Measurements from ENCODE around the gene NLRC3.

NLRC3 gene

DNA sequence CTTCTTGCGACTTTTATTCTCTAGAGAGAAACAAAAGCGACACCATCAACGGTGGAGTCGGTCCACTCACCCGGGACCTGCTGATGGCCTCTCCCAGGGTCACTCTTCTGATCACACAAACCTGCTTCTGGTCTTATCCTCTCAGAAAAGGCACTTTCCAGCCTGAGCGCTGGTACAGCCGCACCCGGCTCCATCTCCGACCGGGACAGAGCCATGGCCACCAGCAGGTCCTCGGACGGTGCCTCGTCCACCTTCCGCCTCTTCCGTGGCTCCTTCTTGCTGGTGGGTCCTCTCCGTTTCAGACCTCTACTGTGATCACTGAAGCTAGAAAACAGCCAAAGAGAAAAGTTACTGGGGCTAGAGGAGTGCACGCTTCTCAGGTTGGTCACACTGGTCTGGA lies 20.5 kb upstream of the NLRC3 start:
- no peak for DNase-seq

DNA sequence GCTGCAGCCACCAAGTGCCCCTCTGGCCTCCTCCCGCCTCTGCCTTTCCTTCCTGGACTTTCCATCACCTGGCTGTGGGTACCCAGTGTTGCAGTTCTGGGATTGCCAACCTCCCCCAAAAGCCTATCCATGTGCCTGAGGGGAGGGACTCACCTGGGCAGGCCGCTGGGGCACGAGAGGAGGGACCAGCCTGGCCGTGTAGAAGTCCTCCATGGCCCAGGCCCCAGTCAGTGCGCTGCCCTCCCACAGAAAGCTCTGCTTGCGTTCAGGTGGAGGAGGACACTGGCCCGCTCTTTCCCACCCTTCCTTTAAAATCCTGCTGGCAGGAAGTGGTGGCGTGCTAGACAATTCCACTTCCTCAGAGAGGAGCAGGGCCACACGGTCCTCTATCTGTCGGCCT lies 20.0 kb upstream of the NLRC3 start:
- no peak for DNase-seq

DNA sequence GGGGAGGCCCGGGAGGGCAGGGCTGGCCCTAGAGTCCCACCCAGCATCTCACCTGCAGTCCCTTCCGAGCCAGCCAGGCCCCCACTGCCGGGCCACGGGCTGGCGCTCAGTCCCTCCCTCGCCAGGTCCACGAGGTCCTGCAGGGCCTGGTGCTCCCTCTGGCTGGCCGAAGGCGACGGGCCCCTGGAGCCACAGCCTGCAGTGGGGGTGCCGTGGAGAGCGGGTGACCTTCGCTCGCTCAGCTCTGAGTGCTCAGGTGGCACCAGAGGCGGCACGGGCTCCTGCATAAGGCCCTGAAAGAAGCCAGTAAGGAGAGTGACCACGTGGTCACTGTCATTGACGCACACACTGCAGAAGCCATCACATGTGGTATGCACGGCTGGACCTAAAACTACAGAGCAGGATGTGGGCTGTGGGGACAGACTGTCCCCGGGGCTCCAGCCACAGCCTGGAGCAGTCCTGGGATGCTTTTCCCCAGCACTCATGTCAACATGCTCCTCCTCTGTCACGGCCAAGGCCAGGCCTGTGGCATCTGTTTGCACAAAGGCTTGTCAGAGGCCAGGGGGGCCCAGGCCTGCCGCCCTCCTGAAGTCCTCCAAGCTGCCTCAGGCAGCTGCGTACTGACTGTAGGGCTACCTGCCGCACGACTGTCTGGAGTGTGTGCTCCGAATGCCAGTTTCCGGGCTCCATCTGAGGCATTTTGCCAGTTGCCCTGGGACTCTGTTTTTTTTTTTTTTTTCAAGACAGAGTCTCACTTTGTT lies 19.1 kb upstream of the NLRC3 start:
- DNase-seq: no peak

DNA sequence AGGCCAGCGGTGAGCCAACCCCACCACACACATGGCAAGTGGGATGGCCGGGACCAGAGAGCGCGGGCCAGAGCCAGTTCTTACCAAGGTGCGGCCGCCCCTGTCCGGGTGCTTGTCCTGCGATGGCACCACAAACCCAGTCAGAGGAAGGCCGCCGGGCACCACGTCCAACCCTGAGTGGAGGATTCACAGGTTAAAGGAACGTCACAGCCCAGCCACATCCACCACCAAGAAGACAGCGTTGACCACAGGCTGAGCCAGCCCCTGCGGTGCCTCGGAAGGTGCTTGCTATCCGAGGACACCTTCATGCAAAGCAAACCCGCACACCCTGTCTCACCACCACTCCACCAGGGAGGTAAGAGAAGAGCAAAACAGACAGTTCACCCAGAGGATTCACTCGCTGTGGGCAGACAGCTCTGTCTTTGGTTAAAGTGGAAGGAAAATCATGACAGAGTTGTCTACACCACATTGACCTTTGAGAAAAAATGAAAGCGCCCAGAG lies 18.4 kb upstream of the NLRC3 start:
- no peak for DNase-seq

DNA sequence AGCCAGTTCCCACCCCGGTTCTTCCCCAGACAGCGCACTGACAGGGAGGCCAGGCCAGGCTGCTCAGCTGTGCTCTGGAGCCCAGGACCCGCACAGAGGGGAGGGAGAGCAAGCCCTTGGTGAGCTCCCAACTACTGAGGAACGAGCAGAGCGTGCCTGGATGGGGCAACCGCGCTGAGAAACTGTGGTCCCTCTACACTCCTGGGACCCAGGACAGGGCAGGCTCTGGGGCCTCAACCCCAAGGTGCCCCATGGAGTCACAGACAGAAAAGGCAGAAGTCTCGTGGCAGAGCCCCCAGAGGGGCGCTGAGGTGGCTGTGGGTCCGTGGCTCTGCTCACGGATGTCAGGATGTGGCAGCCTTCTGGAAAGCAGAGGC lies 17.9 kb upstream of the NLRC3 start:
- no peak for DNase-seq

DNA sequence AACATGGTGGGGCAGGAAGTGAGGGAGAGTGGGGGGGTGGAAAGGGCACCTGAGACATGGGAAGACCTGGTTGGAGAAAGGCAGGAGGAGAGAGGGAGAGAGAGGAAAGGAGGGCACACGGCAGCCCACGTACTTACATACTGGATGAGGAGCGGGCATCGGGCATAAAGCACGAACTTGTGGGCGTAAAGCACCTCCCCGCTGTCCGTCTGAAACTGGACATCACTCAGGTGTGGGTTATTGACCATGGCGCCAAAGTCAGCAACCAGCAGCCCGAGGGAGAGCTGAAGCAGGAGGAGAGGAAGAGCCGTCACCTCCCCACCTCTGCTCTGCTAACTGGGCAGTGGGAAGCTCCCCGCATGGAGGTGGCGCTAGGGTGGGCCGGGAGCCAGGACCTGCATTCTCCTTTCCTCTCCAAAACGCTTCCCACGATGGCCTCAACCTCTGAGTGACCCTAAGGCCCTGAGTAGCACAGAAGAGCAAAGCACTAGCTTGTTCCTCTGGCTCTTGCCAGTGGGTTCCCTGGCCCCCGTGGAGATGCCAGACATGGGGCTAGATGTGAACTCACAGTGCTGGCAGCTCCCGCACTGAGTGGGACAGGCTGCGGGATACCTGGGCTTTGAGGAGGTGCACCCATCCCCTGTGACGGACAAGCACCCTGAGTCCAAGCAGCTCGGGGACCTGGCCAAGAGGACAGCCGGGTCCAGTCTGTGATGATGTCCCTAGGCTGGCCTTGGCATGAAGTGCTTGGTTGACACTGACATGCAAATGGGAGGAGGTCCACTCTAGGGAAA lies 17.3 kb upstream of the NLRC3 start:
- no peak for DNase-seq

DNA sequence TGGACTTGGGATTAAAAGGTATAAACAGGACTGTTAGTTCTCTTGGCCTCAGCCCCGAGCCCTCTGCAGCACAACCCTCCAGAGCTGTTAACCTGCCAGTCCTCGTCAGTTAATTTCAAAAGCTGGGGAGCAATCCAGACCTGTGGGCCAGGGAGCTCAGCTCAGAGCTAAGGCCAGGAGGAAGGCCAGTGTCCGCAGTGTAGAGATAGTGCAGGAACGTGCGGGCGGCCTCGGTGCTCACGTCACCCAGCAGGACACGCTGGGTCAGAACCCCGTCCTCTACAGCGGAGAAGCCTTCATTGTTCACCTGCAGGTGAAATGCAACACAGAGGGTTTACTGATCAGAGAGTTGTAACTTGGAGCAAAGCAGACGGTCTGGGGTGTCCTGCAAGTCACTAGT lies 15.4 kb upstream of the NLRC3 start:
- no peak for DNase-seq

DNA sequence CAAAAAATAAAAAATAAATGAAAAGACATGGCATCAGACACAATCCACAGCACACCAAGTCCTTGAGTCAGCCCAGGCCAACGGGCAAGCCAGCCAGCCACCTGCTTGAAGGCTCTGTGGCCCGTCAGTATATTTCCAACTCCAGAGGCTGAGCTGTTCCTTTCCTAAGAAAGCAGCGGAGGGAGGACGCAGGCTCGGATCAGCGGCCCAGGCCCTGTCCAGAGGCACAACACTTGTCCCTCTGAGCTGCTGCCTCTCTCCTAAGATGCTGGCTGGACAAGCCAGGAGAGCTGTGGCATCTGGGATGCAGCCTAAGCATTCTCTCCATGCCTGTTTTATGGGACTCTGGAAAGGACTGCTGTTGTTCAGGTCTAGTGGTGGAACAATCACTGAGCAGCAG lies 14.8 kb upstream of the NLRC3 start:
- DNase-seq: no peak

DNA sequence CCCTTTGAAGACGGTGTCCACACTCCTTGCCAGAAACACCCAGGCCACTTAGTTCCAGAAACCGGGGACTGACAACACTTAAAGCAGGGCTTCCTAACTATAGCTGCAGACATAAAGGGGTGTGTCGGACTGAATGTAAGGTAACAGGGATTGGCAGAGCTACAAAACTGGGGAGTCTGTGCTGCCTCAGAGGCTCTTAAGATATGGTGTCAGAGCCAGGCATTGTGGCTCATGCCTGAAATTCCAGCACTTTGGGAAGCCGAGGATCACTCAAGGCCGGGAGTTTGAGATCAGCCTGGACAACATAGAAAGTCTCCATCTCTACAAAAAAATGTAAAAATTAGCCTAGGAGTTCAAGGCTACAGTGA lies 14.2 kb upstream of the NLRC3 start:
- no peak for DNase-seq

DNA sequence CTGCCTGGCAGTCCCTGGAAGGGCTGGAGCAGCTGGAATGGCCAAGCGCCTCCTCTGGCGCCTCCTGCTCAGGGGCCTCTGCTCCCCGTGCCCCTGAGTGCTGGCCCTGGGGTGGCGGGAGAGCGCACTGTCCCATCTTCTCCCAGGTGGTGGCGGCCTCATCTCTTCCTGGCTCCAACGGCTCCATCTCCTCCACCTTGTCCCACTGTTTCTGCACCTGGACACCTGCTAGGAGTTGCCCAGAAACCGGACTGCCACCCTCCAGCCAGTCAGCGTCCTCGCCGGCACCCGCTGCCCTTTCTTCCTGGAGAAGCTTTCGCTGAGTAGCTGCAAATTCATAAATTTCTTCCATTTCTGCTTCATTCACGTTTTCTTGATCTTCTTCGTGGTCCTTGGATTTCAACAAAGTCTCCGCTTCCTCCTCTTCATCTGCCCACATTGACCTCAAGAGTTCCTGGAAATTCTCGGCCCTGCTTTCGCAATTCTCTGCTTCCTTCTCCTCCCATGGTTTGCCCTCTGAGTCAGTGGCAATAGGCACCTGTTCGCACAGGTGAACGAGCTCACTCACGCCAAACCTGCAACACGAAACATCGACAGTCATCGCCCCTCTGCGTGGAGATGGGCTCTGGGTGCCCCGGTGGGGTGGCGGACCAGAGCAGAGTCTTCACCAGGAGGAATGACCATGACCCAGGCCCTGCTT lies 13.7 kb upstream of the NLRC3 start:
- DNase-seq: no peak

DNA sequence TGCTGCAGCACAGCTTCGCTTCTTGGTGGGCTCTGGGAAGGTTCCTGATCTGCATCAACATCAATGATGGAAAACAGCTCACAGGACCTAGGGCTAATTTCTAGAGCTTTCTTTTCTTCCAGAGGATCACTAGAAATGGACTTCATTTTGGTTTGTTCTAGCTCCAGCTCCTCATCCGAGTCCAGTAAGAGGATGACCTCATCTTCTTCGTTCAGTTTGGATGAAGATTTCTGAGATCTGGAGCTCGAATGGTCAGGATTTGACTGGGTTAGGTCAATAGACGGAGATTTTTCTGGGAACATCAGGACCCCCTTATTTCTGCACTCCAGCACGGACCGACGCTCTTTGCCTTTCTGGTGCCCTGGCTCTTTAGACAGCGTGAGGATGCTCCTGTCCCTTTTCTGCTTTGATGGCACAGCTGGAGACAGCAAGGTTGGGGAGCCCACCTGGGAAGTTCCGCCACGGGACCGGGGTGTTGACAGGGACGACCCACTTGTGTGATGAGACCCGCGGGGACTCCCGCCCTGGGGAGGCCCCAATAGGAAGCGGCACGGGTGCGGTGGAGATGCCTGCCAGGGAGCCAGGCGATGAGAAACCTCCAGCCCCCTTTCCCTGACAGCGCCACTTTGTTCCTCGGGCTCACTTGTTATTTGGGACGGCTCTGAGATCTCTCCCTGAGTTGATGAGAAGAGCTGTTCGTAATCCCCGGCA lies 12.9 kb upstream of the NLRC3 start:
- DNase-seq: no peak

DNA sequence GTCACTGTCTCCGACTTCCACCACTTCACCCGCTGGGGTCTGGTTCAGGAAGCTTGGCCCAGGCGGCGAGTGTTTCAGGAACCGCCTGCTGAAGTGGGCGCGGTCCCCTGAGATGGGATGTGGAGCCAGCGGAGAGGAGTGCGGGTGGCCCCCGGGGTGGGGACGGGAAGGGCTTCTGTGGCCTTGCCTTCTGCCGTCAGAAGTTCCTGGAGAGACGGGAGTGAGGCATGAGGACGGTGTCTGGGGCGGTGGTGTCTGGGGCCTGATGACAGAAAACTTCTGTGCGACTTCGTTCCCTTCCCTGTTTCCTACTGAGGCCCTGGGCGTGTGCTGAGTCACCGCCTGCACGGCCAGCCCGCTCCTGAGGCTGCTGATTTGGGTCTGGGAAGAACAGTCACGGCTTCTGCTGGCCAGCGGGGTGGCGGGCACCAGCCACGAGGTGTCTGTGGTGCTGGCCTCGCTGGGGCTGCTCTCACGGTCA lies 12.3 kb upstream of the NLRC3 start:
- no peak for DNase-seq

DNA sequence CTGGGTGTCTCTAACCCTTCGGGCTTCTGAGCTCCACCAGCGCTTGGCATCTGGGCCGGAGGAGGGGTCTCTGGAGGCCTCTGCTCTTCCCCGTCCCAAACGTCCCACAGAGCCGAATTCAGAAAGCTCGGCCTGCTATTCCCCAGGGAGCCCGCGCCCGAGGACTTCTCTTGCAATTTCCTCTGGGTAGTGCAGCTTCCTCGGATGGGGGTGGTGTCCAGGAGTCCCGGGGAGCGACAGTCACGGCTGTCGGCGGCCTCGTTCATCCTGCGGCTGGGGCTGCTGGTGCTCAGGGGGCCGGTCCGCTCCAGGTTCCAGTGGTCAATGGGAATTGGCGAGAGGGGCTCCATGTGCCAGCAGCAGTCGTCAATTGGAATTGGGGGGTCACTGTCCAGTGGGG lies 11.8 kb upstream of the NLRC3 start:
- no peak for DNase-seq

DNA sequence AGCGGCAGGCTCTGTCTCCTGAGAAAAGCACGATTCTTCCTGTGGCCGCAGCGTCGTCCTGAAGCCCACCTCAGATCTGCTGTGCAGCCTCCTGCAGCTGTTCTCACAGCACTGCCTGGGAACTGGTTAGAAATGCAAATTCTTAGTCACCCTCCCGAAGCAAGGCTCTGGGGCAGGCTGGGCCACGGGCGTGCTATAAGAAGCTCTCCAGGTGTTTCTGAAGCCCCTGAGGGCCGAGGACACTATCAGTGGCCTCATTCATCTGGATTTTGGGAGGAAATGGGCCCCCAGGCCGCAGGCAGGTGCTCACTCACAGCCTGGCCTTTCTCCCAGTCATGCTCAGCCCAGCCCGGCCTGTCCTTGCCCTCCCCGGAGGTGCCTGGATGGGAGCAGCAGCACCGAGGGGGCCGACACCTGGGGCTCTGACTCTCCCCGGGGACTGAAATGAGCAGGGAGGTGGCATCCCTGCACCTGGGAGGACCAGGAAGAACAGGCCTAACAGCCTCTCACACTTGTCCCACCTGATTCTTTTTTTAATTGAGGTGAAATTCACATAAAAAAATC lies 10.4 kb upstream of the NLRC3 start:
- no peak for DNase-seq

DNA sequence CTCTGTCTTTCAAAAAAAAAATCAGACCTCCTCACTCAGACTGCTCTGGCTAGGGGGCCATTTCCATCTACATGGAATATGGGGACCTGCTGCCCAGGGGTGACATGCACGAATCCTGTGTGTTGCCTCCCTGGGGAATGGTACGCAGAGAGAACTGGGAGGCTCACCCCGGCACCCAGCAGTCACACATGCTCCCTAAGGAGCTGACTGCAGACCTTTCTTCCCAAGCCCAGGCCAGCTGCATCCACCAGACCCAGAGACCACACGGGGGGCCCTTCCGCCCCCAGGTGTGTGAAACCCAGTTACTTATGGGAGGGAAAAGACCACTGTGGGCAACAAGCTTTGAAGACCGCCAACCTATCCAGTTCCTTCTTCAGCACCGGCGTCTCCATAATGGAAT lies 7.2 kb upstream of the NLRC3 start:
- DNase-seq: no peak

DNA sequence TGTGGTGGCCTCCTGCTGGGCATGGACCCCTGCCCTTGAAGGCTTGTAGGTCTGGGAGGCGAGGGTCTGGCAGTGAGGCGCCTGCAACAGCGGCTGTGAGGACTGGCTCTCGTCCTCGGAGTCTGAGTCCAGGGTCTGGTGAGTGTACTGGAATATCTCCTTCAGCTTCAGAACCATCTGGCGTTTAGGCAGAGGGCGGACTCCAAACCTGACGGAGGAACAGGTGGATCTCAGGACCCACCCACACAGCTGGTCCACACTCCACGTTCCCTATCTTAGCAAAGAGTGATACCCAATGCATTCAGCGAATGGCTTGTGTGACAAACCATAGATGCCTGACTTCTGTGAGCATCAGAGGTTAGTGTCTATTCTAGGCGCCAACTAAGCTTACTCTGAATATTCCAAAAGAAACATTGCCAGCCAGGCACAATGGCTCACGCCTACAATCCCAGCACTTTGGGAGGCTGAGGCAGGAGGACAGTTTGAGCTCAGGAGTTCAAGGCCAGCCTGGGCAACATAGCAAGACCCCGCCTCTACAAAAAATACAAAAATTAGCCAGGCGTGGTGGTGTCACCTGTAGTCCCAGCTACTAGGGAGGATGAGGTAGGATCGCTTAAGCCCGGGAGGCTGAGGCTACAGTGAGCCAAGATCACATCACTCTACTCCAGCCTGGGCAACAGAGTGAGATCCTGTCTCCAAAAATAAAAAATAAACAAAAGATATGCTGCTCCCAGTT lies 6.3 kb upstream of the NLRC3 start:
- DNase-seq: no peak

DNA sequence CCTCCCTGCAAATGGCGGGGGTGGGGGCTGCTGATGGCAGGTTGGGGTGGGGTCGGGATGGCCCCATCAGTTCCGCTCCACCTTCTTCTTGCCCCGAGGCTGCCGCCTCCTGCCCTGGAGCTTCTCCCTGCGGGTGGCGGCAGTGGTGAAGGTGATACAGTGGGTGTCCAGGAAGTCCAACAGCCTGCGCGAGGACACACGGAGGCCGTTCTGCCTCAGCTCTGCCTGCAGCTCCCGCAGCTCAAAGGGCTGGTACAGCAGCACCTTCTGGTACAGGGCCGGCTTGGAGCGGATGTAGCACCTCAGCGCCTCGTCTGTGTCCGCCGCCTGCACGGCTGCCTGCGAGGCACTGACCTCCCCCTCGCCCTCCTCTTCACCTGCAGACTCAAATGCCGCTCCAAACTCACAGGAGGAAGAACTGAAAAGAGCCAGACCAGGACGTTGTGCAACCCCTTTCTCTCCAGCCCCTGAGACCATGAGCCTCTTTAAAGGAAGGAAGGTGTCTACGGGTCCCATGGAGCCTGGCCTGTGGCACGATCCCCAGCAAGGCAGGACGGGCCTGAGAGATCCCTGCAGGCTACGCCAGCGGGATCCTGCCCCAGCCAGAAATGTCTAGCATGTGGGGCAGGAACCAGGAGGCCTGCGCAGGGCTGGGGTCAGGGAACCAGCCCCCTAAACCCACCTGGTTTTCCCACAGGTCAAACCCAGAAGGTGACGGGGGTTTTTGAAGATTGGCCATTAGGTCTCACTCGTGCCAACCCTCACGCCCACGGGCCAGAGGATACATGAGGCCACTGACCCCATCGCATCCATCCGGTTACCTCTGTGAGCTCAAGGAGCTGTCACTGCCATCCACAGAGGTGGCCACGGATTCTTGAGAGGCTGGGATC lies 5.3 kb upstream of the NLRC3 start:
- DNase-seq: no peak

DNA sequence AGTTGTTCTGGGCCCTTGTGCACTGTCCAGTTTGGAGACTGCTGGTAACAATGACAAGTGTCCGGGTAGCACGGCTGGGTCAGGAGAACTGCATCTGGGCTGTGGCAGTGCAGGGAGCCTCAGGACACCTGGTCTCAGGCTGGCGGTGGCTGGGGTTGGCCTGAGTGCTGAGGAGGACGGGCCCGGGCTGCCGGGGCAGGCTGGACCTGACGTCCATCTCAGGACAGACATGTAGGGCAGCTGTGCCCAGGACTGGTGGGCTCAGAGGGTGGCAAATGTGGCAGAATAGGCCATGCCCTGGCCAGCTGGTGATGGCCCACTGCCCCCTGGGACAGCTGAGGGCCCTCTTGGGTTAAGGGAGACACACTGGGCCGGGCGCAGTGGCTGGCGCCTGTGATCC lies 4.2 kb upstream of the NLRC3 start:
- DNase-seq: no peak

DNA sequence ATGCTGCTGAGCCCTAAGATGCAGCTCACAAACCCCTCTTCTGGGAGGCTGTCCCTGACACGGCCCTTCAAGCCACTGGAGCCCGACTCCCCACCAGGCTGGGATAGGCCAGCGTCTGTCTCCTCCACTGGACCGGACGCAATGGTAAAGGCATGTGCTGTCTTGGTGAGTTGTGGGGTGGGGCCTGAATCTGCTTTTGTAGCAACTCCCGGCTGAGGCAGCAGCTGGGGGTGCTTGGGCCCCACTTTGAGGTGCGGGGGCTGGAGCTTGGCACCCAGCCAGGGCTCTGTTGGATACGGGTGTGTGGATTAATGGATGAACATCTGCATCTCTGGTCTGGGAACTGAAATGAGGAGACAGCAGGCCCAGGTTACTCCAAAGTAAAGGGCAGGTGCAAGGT lies 3.5 kb upstream of the NLRC3 start:
- DNase-seq: no peak

DNA sequence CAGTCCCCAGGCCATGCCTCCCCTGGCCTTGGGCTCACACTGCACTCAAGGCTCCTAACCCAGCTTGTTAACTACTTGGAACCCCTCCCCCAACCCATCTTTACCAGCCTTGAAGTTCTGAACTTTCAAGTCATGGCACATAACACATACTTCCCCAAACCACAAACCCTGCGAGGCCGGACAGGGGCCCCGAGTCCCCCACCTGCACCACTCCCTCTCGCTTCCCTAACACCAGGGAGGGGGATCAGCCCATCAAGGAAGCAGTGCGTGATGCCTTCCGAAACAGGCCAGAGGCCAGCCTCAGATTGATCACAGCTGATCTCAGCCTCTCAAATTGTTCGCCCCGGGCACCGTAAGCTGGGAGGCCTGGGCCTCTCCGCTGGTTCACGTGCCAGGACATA lies 3.0 kb upstream of the NLRC3 start:
- no peak for DNase-seq

DNA sequence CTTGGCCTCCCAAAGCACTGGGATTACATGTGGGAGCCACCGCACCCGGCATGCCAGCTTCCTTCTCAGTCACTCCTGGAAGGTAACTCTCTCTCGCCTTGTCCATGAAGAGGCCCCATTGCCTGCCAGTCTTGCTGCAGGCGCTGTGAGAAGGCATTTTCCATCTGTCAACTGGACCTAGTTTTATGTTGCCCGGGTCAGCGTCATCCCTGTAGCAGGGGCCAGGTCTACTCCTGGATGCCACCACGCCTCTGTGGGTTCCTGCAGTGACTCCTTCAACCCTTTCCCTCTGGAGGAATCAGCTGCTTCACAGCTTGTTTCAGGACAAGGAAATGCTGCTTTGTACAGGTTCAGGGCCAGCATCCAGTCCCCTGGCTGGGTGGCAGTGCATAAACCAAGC lies 2.6 kb upstream of the NLRC3 start:
- no peak for DNase-seq

Measured in kidney glomerular epithelial cell (primary cell).